Umbilical cord (tissue), 2 donors: Measurements from ENCODE around the gene PTPN18. TPM values are rescaled to one million over a fixed set of nuclear protein-coding genes. Genes with fewer than 3 reads are reported as not detected.
"Not testable (repeated sequence)": the region's sequence is repeated elsewhere in the genome, so short reads cannot be mapped to it uniquely, and the experiment has no call there.

Experiments used
- DNase-seq: peaks from one replicate; pipeline ENCODE4 v3.0.0-alpha.2; 2015; ENCODE audit warnings: low spot score
- total RNA-seq: library from RNA; depleted of rRNA; stranded (reverse); fragments of >200 nt; gene quantifications from one replicate; pipeline ENCODE4 v1.2.3, GENCODE V29; 2014; ENCODE audit warnings: low replicate concordance; ENCODE audit not compliant: insufficient read depth

Gene PTPN18
- total RNA-seq, 1 donor from 2014 or later: 22.9 TPM

- DNase-seq: no peak
Measured at GRCh38 chr2:130381145-130381544, 25.3 kb downstream of the PTPN18 start.

- no peak for DNase-seq
Measured at GRCh38 chr2:130381619-130382018, 25.8 kb downstream of the PTPN18 start.

- DNase-seq: no peak
Measured at GRCh38 chr2:130382313-130382917, 26.6 kb downstream of the PTPN18 start.

- DNase-seq: no peak
Measured at GRCh38 chr2:130385709-130386108, 29.9 kb downstream of the PTPN18 start.

DNA sequence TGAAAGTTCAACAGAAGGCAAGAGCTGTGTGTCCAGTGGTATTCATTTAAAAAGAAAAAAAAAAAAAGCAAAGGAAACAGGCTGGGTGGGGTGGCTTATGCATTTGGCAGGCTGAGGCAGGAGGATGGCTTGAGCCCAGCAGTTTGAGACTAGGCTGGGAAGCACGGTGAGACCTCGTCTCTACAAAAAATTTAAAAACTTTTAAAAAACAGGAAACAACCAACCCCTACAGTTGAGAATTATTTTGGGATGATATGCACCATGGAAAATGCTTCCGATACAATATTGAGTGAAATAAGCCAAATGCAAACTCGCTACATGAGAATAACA is 31.2 kb downstream of the PTPN18 start:
- peak; percentile 57 for DNase-seq

- peak; percentile 33 for DNase-seq
Measured at GRCh38 chr2:130387804-130388203, 31.9 kb downstream of the PTPN18 start.

DNA sequence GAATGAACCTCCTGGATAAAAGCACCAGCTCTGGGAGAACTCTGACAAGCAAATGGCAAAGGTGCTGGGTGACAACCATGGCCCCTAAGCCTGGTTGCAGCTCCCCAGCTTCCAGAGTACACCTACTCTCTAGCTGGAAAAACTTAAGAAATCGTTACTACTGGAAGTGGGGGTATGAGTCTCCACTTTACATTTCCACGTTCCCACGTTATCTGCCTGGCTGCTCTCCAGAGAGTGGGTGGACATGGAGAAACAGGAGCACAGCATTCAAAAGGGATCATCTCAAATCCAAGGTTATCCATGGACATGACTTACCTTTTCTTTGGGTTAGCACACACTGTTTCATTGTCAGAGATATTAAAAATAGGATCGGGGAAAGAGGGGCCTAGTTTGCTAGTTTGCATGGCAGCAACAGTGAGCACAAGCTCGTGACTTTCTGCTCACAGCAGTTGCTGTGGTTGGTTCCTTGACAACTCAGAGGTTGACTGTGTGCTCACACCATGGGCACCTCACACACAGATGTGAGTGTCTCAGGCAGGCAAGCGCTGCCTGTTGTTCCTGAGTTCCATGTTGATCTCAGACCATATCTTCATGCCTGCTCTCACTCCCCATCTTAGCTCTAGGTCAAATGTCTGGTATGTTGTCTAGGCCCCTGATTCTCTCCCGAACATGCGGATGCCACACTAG is 32.5 kb downstream of the PTPN18 start:
- no peak for DNase-seq

DNA sequence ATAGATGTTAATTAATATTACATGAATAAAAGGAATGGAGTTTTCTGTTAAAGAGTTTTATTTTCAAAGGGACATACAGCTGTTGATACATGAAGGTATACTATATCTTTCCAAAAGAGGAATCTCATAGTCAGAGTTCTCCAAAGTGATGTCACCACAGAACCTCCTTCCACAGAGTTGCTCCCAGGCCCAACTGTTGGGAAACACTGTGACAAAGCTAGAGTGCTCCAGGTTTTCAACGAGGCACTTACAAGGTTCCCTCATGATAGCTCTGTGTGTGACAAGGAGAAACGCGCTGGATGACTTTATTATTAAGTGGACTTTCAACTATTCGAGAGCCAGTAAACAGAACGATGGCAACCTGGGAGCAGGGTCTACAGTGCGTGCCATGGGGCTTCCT is 33.5 kb downstream of the PTPN18 start:
- DNase-seq: no peak

DNA sequence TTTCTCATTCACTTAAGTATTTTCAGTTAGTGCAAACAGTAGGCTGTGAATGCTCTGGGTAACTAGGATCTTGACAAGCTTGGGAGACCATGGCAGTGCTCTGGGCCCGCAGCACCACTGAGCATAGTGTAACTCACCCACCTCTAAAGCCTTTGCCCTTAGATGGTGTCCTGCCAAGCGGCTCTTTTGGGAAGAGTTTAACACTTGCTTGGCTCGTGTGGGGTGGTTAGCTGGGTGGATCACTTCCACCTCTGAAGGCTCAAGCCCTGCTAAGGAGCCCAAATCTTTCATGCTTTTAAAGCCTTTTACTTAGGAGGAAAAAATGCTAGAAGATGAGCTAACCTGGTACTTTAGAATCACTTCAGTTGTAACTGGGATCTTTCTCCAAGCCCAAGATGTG is 33.9 kb downstream of the PTPN18 start:
- no peak for DNase-seq

DNA sequence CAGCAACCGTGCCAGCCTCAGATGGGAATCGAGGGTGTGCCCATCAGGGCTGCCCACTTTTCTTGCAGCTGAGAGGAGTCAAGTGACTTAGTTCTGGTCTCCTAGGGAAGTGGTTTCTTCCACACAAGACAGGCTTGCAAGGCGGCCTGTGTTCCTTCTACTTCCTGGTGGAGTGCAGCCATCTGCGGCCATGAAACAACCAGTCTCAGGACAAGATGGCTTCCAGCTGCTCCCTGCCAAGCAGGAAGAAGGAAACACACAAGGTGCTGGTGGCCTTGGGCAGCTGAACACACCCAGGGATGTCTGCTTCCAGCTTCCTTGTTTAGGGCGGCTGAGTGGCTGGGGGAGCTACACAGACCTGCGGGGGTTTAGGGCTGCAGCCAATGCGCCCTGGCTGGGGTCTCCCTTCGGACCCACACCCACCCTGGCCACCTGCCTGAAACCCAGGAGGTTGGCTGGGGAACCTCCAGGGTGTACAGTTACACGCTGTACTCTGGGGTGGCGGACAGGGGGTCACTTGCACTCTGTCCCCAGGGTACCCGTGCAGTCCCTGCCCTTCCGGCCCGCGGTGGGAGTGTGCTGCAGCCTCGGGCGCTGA is 34.7 kb downstream of the PTPN18 start:
- peak; percentile 40 for DNase-seq

DNA sequence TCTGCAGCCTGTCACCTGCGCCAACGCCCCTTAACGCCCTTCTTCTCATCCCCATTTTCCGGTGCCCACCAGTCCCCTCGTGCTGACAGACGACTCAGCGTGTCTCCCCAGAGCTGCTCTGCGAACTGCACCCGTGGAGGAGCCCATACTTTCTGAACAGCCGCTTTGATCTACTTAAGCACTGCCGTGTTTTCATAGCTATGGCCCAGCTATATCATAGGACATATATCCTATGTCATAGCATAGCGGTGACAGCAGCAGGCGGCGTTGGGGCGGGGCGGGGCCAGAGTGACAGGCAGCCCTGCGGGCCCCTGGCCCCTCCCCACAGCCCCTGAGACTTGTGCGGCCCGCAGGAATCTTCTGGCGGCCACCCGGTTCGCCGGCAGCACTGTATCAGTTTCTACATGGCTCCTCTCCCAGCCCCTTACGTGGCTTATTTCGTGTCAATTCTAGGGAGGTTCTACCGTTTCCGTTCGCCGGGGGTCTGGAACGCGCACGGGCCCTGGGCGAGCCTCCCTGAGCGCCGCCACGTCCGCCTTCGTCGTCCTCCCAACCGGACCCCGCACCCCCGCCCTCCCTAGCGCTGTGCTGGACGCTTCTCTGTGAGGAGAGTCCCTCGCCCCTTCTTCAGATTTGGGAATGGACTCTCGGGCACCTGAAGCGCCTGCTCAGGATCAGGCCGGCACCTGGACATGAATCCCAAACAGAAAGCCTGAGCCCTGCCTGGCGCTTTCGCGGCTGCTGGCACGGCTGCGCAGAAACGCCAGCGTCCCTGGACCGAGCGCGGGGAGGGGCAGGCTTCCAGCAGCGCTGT is 35.4 kb downstream of the PTPN18 start:
- peak; percentile 90 for DNase-seq

DNA sequence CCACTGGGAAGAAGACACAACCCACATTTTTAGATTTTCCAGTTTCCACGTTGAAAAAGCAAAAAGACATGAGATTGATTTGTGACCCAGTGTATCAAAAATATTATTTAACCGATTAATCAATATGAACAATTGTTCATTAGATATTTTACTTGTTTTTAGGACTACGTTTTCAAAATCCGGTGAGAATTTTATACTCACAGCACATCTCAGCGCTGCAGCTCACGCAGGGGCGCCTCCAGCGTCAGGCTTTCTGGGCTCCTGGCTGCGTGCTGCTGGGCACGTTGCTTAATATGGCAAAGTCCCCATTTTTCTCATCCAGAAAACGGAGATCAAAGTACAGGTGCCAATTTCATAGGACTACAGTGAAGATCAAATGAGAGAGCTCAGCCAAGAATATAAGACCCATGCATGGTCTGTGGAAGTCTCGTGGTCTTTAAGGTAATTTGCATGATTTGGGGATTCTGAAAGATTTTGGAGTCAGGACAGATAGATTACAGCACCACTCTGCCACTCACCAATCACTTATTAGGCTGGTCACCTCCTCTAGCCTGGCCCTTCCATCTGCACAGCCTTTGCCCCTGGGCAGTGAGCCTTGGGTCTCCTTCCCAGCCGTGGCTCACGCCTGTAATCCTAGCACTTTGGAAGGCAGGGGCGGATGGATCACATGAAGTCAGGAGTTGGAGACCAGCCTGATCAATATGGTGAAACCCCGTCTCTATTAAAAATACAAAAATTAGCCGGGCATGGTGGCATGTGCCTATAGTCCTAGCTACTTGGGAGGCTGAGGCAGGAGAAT is 36.2 kb downstream of the PTPN18 start:
- DNase-seq: no peak

GRCh38 chr2:130393318-130393910 is 37.6 kb downstream of the PTPN18 start:
- no peak for DNase-seq

- not testable (repeated sequence) for DNase-seq
Measured at GRCh38 chr2:130406280-130406679, 50.4 kb downstream of the PTPN18 start.

DNA sequence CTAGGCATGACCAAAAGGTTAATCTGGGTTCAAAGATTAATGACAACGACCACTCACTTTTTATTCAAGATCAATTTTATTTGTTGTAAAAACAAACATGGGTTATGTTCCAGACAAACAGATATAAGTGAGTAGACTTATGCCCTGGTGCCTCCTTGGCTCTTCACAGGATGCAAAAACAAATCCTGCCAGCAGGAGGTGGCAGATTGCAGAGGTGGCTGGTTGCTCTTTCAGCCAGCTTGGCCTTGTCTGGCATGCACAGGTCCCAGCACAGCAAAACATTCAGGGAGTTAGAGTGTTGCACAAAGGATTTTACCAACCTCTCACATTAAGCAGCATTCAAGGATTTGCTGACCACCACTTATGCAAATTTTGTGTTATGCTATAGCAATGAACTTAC is 60.8 kb downstream of the PTPN18 start:
- DNase-seq: not testable (repeated sequence)

- not testable (repeated sequence) for DNase-seq
Measured at GRCh38 chr2:130418845-130419244, 63.0 kb downstream of the PTPN18 start.

Other genes starting within 250 kb of the PTPN18 start
- 0.48 TPM for gene POTEF, start 226.8 kb upstream of the PTPN18 start, total RNA-seq
- 1.7 TPM for gene CCDC74B, start 210.9 kb upstream of the PTPN18 start, total RNA-seq
- gene SMPD4, start 174.5 kb upstream of the PTPN18 start, total RNA-seq: 28.6 TPM
- 172 TPM for gene MZT2B, start 173.8 kb upstream of the PTPN18 start, total RNA-seq
- not detected for gene TUBA3E, start 157.6 kb upstream of the PTPN18 start, total RNA-seq
- gene IMP4, start 13.2 kb upstream of the PTPN18 start, total RNA-seq: 38.8 TPM
- gene POTEI, start 153.3 kb downstream of the PTPN18 start, total RNA-seq: 0.96 TPM
- not detected for gene CFC1B, start 165.2 kb downstream of the PTPN18 start, total RNA-seq
- gene CFC1, start 243.5 kb downstream of the PTPN18 start, total RNA-seq: not detected